Stimulated activated CD4-positive, alpha-beta T cell treated with anti-CD3 and anti-CD28 coated beads, Interleukin-12 subunit alpha, Interleukin-12 subunit beta, amount 100 ng/mL, for 4 hours (primary cell): ENCODE data around the gene OR6A2.

Experiments
- DNase-seq: peaks from one replicate; pipeline ENCODE4 v3.0.0-alpha.2; 2020

Gene OR6A2

DNA sequence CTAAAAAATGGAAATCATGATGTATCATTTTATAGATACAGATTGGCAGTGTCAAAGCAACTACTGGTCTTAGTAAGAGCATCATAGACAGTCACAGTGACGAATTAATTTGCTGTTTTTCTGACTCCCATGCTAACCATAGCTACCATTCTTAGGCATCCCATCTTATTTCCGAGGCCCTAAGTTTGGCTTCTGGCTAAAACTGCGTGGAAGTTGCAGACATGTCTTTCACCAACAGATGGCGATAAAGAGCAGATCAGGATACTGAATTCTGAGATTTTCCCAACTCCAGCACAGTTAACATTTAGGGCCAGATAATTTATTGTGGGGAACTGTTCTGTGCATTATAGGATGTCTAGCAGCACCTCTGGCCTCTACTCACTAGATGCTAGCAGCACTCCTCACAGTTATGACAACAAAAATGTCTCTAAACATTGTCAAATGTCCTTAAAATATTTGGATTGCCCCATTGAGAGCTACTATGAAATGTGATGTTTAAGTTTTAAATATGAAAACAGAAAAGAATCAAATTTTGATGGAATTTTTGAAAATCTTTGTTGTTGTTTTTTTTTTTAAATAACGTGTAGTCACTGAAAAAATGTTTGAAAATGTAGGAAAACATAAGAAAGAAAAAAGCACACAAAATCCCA lies 44.1 kb downstream of the OR6A2 start:
- no peak for DNase-seq

DNA sequence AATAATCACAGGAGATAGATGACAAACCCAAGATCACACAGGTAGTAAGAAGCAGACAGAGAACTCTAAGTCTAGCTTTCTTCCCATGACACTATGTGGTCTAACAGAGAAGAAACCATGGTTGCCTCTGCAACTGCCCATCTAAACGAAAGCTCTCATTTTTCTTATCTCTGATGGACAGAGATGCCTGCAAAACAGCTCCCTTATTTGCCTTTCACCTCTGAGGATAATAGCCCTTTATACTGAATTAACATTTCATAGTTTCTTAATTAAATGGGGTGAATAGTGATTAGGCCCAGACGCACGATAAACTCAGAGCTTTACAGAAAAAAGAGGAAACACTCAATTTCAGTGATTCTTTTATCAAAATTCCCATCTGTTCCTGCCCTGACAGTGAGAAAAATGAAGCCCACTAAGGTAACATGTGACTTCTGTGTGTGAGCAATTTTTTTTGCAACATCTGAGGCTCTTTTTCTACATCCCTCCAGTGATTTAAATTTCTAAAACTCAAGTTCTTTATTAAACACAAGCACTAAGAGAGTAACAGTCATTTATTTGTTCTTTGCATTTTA lies 52.3 kb downstream of the OR6A2 start:
- no peak for DNase-seq

DNA sequence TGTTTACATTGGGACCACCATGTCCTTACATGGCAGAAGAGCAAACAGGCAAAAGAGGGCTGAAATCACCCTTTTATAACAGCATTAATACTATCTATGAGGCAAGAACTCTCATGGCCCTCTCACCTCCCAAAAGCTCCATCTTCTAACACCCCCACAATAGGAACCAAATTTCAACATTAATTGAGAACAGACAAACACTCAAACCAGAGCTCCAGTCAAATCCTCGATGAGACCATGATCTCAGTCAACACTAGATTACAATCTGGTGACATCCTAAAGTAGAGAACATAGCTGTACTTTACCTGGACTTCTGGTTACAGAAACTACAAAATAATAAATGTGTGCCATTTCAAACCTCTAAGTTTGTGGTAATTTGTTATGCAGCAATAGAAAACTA lies 52.9 kb downstream of the OR6A2 start:
- no peak for DNase-seq

DNA sequence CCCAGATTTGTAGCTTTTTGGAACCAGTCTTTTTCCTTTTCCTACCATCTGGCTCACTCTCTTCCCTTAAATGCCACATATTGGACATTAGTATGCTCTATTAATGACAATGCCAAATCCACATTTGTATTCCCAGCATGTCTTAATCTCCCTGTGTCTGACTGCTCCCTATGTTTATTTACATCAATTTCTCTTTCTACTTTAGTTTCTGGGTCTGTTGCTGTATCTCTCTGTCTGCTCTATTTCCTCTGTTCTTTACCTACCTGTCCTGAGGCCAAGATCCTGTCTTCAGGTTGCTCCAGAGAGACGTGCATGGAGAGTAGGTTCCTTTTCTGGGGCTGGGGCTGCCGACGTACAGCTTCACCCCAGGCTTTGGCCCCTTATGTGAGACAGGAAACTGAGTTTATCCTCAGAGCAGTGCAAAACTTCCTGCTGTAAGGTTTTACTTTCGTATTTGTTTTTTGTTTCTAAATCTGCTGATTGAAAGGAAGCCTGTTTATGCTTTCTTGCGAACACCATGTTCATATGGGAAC lies 53.3 kb downstream of the OR6A2 start:
- peak; percentile 27 for DNase-seq

DNA sequence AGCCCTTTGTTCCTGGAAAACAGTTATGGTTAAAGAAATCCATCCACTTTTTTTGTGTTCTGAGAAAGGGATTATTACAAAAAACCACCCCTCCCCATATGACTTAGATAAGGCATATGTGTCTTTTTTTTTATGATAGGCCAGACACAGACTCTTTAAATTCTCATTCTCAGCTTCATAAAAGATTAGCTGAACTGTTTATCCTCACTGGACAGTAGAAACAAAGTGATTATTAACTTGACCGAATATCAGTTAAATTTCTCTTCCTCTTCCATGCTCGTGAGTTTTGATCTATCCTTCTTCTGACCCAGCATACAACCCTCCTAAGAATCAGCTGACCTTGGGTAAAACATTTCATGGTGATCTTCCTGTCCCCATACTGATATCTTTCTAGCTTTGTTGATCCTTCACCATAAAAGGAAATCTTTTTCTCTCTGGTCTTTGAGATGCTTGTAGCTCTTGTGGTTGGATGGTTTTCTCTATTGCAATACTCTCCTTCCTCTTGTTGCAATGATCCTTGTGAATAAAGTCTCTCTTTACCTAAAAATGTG lies 53.9 kb downstream of the OR6A2 start:
- DNase-seq, result no peak

DNA sequence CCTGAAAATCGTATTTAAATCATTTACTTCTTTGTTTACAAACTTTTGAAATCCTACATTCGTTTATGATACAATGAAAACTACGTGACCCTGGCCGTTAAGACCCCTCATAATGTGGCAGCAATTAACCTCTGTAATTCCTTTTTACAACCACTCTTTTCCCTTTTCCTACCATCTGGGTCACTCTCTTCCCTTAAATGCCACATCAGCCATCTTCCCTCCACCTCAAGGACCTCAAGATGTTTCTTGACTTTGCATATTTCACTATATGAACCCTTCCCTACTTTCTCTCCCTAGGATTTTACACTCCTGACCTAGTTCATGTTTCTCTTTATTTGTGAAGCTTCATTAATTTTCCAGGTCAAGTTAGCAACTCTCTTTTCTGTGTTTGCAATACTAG lies 54.5 kb downstream of the OR6A2 start:
- DNase-seq, result no peak

DNA sequence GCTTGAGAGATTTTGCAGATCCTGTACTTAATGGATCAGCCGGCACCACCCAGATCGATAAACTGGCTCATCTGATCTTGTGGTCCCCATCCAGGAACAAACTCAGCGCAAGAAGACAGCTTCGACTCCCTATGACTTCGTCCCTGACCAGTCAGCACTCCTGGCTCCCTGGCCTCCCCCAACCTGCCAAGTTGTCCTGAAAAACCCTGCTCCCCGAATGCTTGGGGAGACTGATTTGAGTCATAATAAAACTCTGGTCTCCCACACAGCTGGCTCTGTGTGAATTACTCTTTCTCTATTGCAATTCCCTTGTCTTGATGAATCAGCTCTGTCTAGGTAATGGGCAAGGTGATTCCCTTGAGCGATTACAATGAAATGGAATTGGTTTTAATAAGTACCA lies 57.2 kb downstream of the OR6A2 start:
- DNase-seq, result no peak
